SK-N-MC (cell line): ENCODE results near the gene CBY1.

Experiments used
- EZH2 ChIP-seq: fragments of 200-600 bp; sonication (generic); IDR thresholded peaks from one replicate; pipeline ENCODE4 v1.6.1; 2017; ENCODE audit warnings: antibody characterized with exemption
- POLR2AphosphoS5 ChIP-seq: IDR thresholded peaks from 2 replicates; pipeline ENCODE4 v1.6.1; 2012; ENCODE audit warnings: mild to moderate bottlenecking, low read depth, low read length, borderline replicate concordance

DNA sequence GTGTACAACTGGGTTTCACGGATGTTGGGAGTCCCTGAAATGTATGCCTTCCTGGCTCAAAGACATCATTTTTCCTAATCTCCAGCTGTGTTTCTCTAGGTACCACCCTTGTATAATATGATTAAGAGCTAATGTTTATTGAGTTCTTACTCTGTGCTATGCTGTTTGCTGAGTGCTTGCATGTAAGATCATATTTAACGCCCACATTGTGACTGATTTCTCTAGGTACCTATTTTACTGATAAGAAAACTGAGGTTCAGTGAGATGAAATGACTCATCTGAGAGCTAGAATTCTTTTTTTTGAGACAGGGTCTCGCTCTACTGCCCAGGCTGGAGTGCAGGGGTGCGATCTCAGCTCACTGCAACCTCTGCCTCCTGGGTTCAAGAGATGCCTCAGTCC is 42.9 kb upstream of the CBY1 start:
- TF ChIP-seq EZH2 (no peak), POLR2AphosphoS5 (no peak)
